SK-N-MC (cell line): Measurements from ENCODE around the gene RNF144B.

Source experiments
- EZH2 ChIP-seq: fragments of 200-600 bp; sonication (generic); IDR thresholded peaks from one replicate; pipeline ENCODE4 v1.6.1; 2017; ENCODE audit warnings: antibody characterized with exemption
- FOXP2 ChIP-seq: optimal IDR thresholded peaks from 2 replicates; pipeline ENCODE3; 2011; ENCODE audit warnings: mild to moderate bottlenecking, moderate library complexity; ENCODE audit not compliant: insufficient read depth; ENCODE audit errors: extremely low read length, control extremely low read depth
- POLR2AphosphoS5 ChIP-seq: IDR thresholded peaks from 2 replicates; pipeline ENCODE4 v1.6.1; 2012; ENCODE audit warnings: mild to moderate bottlenecking, low read depth, low read length, borderline replicate concordance

DNA sequence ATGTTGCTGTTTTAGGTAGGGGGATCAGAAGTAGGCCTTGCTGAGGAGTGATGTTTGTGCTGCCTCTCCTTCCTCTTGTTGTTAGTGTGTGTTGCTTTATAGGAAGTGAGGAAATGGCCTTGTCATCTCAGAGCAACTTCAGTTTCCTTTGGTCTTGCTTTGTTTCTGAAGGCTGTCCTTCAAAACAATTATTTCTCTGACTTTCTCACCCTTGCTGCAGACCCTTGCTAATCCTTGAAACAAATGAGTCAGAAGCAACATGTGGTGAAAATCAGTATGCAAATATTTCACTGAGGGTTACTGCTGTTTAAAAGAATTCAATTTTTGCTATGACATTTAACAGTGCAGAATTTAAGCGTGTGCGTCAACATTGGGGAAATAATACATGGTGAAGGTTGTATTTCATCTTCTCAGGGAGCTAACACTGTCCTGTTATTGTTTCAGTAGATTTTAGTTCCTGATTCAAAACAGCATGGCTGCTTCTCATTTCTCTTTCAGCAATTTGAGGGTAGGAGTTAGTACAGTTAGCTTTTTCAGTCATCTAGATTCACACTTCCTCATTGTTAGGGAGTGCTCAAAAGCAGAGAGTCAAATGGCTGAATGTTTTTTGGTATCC lies 13.8 kb downstream of the RNF144B start:
- TF ChIP-seq EZH2 = no peak
- TF ChIP-seq POLR2AphosphoS5 = no peak
- no peak for TF ChIP-seq FOXP2
